H9 (cell line): ENCODE data around the gene CHRNG. TPM values are rescaled to one million over a fixed set of nuclear protein-coding genes. Genes with fewer than 3 reads are reported as not detected.

Experiments
- DNase-seq: peaks from one replicate; pipeline ENCODE4 v3.0.0-alpha.2; 2017
- H2AFZ ChIP-seq: one replicate; pipeline ENCODE4 v1.6.1; 2013; ENCODE audit warnings: mild to moderate bottlenecking, low read length, control low read depth, moderate library complexity
- H2AK5ac ChIP-seq: 2 replicates; pipeline ENCODE4 v1.6.1; 2013; ENCODE audit warnings: low read length, control low read depth, mixed read lengths; ENCODE audit not compliant: insufficient read length
- H2BK120ac ChIP-seq: one replicate; pipeline ENCODE4 v1.6.1; 2013; ENCODE audit warnings: low read depth, mild to moderate bottlenecking, low read length, control low read depth, inconsistent platforms; ENCODE audit not compliant: poor library complexity, severe bottlenecking
- H2BK12ac ChIP-seq: 2 replicates; pipeline ENCODE4 v1.6.1; 2013; ENCODE audit warnings: low read length, control low read depth, mixed read lengths, low read depth; ENCODE audit not compliant: insufficient read length
- H2BK15ac ChIP-seq: 2 replicates; pipeline ENCODE4 v1.6.1; 2013; ENCODE audit warnings: low read depth, low read length, control low read depth
- H2BK20ac ChIP-seq: one replicate; pipeline ENCODE4 v1.6.1; 2013; ENCODE audit warnings: low read depth, mild to moderate bottlenecking, low read length, control low read depth, inconsistent platforms; ENCODE audit not compliant: poor library complexity, severe bottlenecking
- H2BK5ac ChIP-seq: 2 replicates; pipeline ENCODE4 v1.6.1; 2013; ENCODE audit warnings: low read length, control low read depth, mixed read lengths; ENCODE audit not compliant: insufficient read length
- H3K14ac ChIP-seq: 2 replicates; pipeline ENCODE4 v1.6.1; 2013; ENCODE audit warnings: low read length, control low read depth; ENCODE audit not compliant: insufficient read depth
- H3K18ac ChIP-seq: 2 replicates; pipeline ENCODE4 v1.6.1; 2013; ENCODE audit warnings: low read depth, mild to moderate bottlenecking, mixed read lengths, low read length, control low read depth; ENCODE audit not compliant: insufficient read length
- H3K23ac ChIP-seq: 2 replicates; pipeline ENCODE4 v1.6.1; 2013; ENCODE audit warnings: low read length, control low read depth, mixed read lengths, low read depth; ENCODE audit not compliant: insufficient read length
- H3K23me2 ChIP-seq: 2 replicates; pipeline ENCODE4 v1.6.1; 2013; ENCODE audit warnings: low read depth, mild to moderate bottlenecking, mixed read lengths, low read length, control low read depth; ENCODE audit not compliant: insufficient read length, poor library complexity, severe bottlenecking
- H3K27ac ChIP-seq: 2 replicates; pipeline ENCODE4 v1.5.1; 2013; ENCODE audit warnings: low read length, control low read depth, mixed read lengths, low read depth; ENCODE audit not compliant: insufficient read length
- H3K27me3 ChIP-seq: 2 replicates; pipeline ENCODE4 v1.6.1; 2013; ENCODE audit warnings: low read length, control low read depth, inconsistent platforms; ENCODE audit not compliant: insufficient read depth
- H3K4ac ChIP-seq: 2 replicates; pipeline ENCODE4 v1.6.1; 2013; ENCODE audit warnings: low read depth, mild to moderate bottlenecking, control low read depth, inconsistent platforms, low read length, moderate library complexity
- H3K4me1 ChIP-seq: 2 replicates; pipeline ENCODE4 v1.6.1; 2013; ENCODE audit warnings: low read length, control low read depth, inconsistent platforms; ENCODE audit not compliant: insufficient read depth
- H3K4me2 ChIP-seq: 2 replicates; pipeline ENCODE4 v1.6.1; 2013; ENCODE audit warnings: low read length, control low read depth, mixed read lengths; ENCODE audit not compliant: insufficient read length, insufficient read depth
- H3K56ac ChIP-seq: 2 replicates; pipeline ENCODE4 v1.6.1; 2013; ENCODE audit warnings: low read depth, mild to moderate bottlenecking, mixed read lengths, low read length, control low read depth; ENCODE audit not compliant: insufficient read length
- H3K79me1 ChIP-seq: 2 replicates; pipeline ENCODE4 v1.6.1; 2013; ENCODE audit warnings: low read depth, mild to moderate bottlenecking, moderate library complexity, low read length, control low read depth, inconsistent platforms; ENCODE audit not compliant: insufficient read depth, poor library complexity, severe bottlenecking
- H3K79me2 ChIP-seq: 2 replicates; pipeline ENCODE4 v1.6.1; 2013; ENCODE audit warnings: low read length, control low read depth, inconsistent platforms; ENCODE audit not compliant: insufficient read depth
- H3K9ac ChIP-seq: 2 replicates; pipeline ENCODE4 v1.6.1; 2013; ENCODE audit warnings: low read length, control low read depth, mixed read lengths; ENCODE audit not compliant: insufficient read length; ENCODE audit errors: extremely low read depth
- H3K9me3 ChIP-seq: one replicate; pipeline ENCODE4 v1.6.1; 2013; ENCODE audit warnings: low read depth, low read length, inconsistent platforms; ENCODE audit not compliant: control insufficient read depth
- H3T11ph ChIP-seq: one replicate; pipeline ENCODE4 v1.6.1; 2013; ENCODE audit warnings: mild to moderate bottlenecking, low read length, control low read depth, inconsistent platforms
- H4K20me1 ChIP-seq: one replicate; pipeline ENCODE4 v1.6.1; 2013; ENCODE audit not compliant: control insufficient read depth, insufficient read length, insufficient read depth
- H4K5ac ChIP-seq: 2 replicates; pipeline ENCODE4 v1.6.1; 2013; ENCODE audit warnings: low read depth, mild to moderate bottlenecking, mixed read lengths, low read length, control low read depth; ENCODE audit not compliant: insufficient read length
- H4K8ac ChIP-seq: replicated peaks from 2 replicates; pipeline ENCODE4 v1.6.1; 2013; ENCODE audit warnings: low read length, control low read depth, mixed read lengths, low read depth; ENCODE audit not compliant: insufficient read length
- H4K91ac ChIP-seq: 2 replicates; pipeline ENCODE4 v1.6.1; 2013; ENCODE audit warnings: low read depth, mild to moderate bottlenecking, moderate library complexity, mixed read lengths, low read length, control low read depth; ENCODE audit not compliant: insufficient read length
- H3K27ac Mint-ChIP-seq, 3 experiments: 2 replicates in 2 of 3; 3 replicates in 1 of 3; pipeline ENCODE4 v1.8.0; 2020 to 2021; ENCODE audit warnings: mixed read lengths in 3 of 3, mild to moderate bottlenecking in 1 of 3, moderate library complexity in 1 of 3
- H3K27me3 Mint-ChIP-seq: 2 replicates; pipeline ENCODE4 v1.8.0; 2021; ENCODE audit warnings: low read depth, mild to moderate bottlenecking, moderate library complexity, mixed read lengths
- H3K36me3 Mint-ChIP-seq, 3 experiments: 2 replicates in 2 of 3; 3 replicates in 1 of 3; pipeline ENCODE4 v1.8.0; 2020 to 2021; ENCODE audit warnings: low read depth in 3 of 3, mixed read lengths in 3 of 3; ENCODE audit not compliant: insufficient read depth in 1 of 3
- H3K4me1 Mint-ChIP-seq, 2 experiments: 2 replicates each; pipeline ENCODE4 v1.8.0; 2020; ENCODE audit warnings: mixed read lengths in 2 of 2
- H3K4me3 Mint-ChIP-seq, 2 experiments: 2 replicates in 1 of 2; 3 replicates in 1 of 2; pipeline ENCODE4 v1.8.0; 2020 to 2021; ENCODE audit warnings: mild to moderate bottlenecking in 2 of 2, mixed read lengths in 2 of 2, moderate library complexity in 1 of 2
- H3K9me3 Mint-ChIP-seq, 2 experiments: 2 replicates in 1 of 2; 3 replicates in 1 of 2; pipeline ENCODE4 v1.8.0; 2020; ENCODE audit warnings: mild to moderate bottlenecking in 2 of 2, mixed read lengths in 2 of 2, moderate library complexity in 1 of 2
- WGBS: extraction: QIAGEN DNeasy Blood & Tissue Kit; methylation state at CpG from one replicate; pipeline ENCODE4 v1.1.7; 2013; ENCODE audit warnings: missing lambda C conversion rate, low lambda C conversion rate, mixed read lengths; ENCODE audit not compliant: insufficient read length; ENCODE audit errors: extremely low coverage; 5-methylcytosine and 5-hydroxymethylcytosine counted together
- total RNA-seq: library from RNA; stranded (reverse); gene quantifications from 2 replicates; pipeline ENCODE4 v1.2.1, GENCODE V29; 2021
- TF ChIP-seq, protein P1 (sequence below): fragments of 200-600 bp; sonication (generic); conservative IDR thresholded peaks from 3 replicates; pipeline ENCODE4 v1.8.0; 2021; ENCODE audit warnings: antibody characterized with exemption, mild to moderate bottlenecking

The CHRNG gene
- total RNA-seq, 1 experiment from 2014 or later = not detected

DNA sequence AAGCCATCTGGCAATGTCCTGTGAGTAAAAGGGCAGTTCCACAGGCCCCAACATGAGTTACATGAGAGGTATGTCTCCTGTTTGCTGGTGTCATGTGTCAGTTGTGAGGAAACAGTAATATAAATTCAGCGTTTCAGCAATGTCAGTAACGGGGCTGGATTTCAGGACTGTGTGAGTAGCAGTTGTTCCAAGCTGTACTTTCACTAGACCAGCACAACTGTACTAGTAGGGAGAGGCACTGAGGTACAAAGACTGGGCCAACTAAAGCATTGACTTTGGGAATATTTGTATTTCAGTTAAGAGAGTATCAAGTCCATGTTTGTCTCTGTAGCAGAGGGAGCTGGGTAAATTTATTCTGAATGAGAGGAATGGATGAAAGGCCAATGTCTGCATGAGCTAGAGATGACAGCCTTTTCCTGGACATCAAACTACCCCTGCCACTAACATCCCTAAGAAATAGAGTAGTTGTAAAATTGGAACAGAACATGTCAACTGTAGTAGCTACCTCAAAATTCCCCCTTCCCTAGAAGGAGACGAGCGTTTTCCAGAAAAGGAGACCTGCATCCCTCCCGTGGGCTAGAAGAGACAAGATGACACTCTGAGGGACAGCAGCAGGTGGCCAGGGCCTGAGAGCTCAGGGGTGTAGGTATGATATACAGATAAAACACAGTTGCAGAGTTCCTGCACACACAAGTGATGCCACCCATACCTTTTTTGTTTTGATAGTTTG is 35.3 kb downstream of the CHRNG start:
- Histone ChIP-seq H3K4me2 (no peak overlapping the region), H2BK15ac (no peak overlapping the region), H3K23me2 (no peaks in the 10 kb centered on the region), H3K18ac (no peak overlapping the region), H4K8ac (no peak overlapping the region), H4K20me1 (no peaks in the 10 kb centered on the region), H3K79me1 (no peaks in the 10 kb centered on the region), H2AK5ac (no peak overlapping the region), H4K5ac (no peak overlapping the region), H3K4me1 (no peaks in the 10 kb centered on the region), H3K23ac (no peak overlapping the region), H3K9me3 (no peaks in the 10 kb centered on the region), H3K27ac (no peak overlapping the region), H3T11ph (no peak overlapping the region), H2BK20ac (no peak overlapping the region), H3K4ac (no peak overlapping the region), H4K91ac (no peak overlapping the region), H3K79me2 (no peaks in the 10 kb centered on the region), H3K27me3 (no peaks in the 10 kb centered on the region), H2BK12ac (no peak overlapping the region), H3K56ac (no peak overlapping the region), H2BK5ac (no peak overlapping the region), H3K9ac (no peak overlapping the region), H2AFZ (no peak overlapping the region), H2BK120ac (no peak overlapping the region), H3K14ac (no peak overlapping the region)
- no peak for DNase-seq
- no peak overlapping the region for H3K4me3 Mint-ChIP-seq
- H3K4me1 Mint-ChIP-seq = no peaks in the 10 kb centered on the region
- no peaks in the 10 kb centered on the region for H3K9me3 Mint-ChIP-seq
- H3K36me3 Mint-ChIP-seq = peaks cover 2 to 62% (median 31%) of the 10 kb centered on the region in 3 experiments; a peak in 6 of 7 replicates
- no CpG with 5 or more reads among the region's 5 CpGs for WGBS
- no peaks in the 10 kb centered on the region for H3K27me3 Mint-ChIP-seq
- TF ChIP-seq, protein P1, sequence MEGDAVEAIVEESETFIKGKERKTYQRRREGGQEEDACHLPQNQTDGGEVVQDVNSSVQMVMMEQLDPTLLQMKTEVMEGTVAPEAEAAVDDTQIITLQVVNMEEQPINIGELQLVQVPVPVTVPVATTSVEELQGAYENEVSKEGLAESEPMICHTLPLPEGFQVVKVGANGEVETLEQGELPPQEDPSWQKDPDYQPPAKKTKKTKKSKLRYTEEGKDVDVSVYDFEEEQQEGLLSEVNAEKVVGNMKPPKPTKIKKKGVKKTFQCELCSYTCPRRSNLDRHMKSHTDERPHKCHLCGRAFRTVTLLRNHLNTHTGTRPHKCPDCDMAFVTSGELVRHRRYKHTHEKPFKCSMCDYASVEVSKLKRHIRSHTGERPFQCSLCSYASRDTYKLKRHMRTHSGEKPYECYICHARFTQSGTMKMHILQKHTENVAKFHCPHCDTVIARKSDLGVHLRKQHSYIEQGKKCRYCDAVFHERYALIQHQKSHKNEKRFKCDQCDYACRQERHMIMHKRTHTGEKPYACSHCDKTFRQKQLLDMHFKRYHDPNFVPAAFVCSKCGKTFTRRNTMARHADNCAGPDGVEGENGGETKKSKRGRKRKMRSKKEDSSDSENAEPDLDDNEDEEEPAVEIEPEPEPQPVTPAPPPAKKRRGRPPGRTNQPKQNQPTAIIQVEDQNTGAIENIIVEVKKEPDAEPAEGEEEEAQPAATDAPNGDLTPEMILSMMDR = no peak
- no peak overlapping the region for H3K27ac Mint-ChIP-seq
